ENCODE measurements around the gene TMTC3.

The TMTC3 gene

DNA sequence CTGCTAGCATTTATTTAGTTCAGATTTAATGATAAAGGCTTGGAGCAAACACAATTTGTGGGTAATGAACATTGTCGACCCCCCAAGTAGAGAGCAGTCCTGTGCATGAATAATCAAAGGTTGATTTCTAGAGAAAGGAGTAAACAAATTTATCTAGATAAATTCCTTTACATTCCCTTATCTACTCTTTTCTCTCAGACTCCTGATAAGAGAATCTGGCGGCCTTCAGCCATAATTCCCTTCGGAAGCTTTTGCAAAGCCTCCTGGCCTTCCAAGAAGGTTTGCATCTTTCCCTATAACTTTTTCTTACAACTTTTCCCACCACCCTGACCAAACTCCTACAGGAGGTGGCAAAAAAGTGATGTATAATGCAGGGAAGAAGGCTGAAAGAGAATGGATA lies 42.1 kb downstream of the TMTC3 start:
- no peak for DNase-seq (ENCODE audit: low spot score)
- H3K9me3 ChIP-seq (replicated peaks in 1 of 2; ENCODE audit: control insufficient read depth in 2 of 2, insufficient read depth in 1 of 2, low read depth in 1 of 2, low read length in 2 of 2), result peaks cover 2 to 18% of the 10 kb centered on the region in 2 donors
- no peak overlapping the region for H2BK5ac ChIP-seq (ENCODE audit: low read length)
- no peak overlapping the region for H3K4ac ChIP-seq (ENCODE audit: low read length)
- H4K8ac ChIP-seq (ENCODE audit: low read depth, low read length), result no peak overlapping the region
- H3K4me1 ChIP-seq (ENCODE audit: control insufficient read depth in 2 of 2, insufficient read depth in 1 of 2, low read depth in 1 of 2, low read length in 2 of 2), result no peaks in the 10 kb centered on the region
- H3K14ac ChIP-seq (ENCODE audit: low read length), result no peak overlapping the region
- H2BK15ac ChIP-seq (ENCODE audit: low read length), result no peak overlapping the region
- peaks cover 5 to 37% of the 10 kb centered on the region in 2 donors for H3K36me3 ChIP-seq (replicated peaks in 1 of 2; ENCODE audit: control insufficient read depth in 2 of 2, insufficient read depth in 2 of 2, low read length in 2 of 2)
- H3K4me2 ChIP-seq (ENCODE audit: insufficient read depth, low read length, poor library complexity, severe bottlenecking), result no peak overlapping the region
- no peak overlapping the region for H3K27ac ChIP-seq (replicated peaks; ENCODE audit: low read length)
- H2BK120ac ChIP-seq (ENCODE audit: low read depth, low read length), result no peak overlapping the region
- H3K18ac ChIP-seq (ENCODE audit: low read length), result no peak overlapping the region
- H2AK5ac ChIP-seq (ENCODE audit: low read depth, low read length), result no peak overlapping the region
- H3K23ac ChIP-seq (ENCODE audit: low read depth, low read length, poor library complexity), result no peak overlapping the region
- H3K27me3 ChIP-seq (ENCODE audit: control insufficient read depth in 3 of 3, insufficient read depth in 3 of 3, low read depth in 1 of 3, low read length in 3 of 3), result no peaks in the 10 kb centered on the region
- no peak overlapping the region for H3K4me3 ChIP-seq (ENCODE audit: low read length in 2 of 2)
- no peak overlapping the region for H2BK12ac ChIP-seq (ENCODE audit: low read length)
- no peak overlapping the region for H4K91ac ChIP-seq (ENCODE audit: low read depth, low read length, poor library complexity)
- WGBS, 2 donors (ENCODE audit: extremely low coverage in 2 of 2, insufficient read length in 2 of 2, insufficient replicate concordance in 1 of 2), result no CpG with 5 or more reads among the region's 3 CpGs
- no peak overlapping the region for H3K9ac ChIP-seq (ENCODE audit: low read depth, low read length, poor library complexity)
- H3K79me1 ChIP-seq (ENCODE audit: low read depth, low read length), result peaks cover 2% of the 10 kb centered on the region
- no peak overlapping the region for H2AFZ ChIP-seq (ENCODE audit: low read length)

DNA sequence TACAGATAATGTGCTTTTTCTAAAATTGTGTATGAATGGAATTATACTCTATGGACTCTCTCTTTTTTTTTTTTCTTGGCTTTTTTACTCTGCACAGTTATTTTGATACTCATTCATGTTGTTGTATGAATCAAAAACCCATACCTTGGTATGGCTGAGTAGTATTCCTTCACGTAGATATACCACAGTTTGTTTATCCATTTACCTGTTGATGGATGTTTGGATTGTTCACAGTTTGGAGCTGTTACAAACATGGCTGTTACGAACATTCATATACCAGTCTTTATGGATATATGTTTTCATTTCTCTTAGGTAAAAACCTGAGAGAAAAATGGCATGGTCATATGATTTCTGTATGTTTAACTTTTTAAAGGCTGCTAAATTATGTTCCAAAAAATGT lies 43.2 kb downstream of the TMTC3 start:
- H4K91ac ChIP-seq (ENCODE audit: low read depth, low read length, poor library complexity), result no peak overlapping the region
- H3K27ac ChIP-seq (replicated peaks; ENCODE audit: low read length), result no peak overlapping the region
- H3K4ac ChIP-seq (ENCODE audit: low read length), result no peak overlapping the region
- no peak overlapping the region for H3K9ac ChIP-seq (ENCODE audit: low read depth, low read length, poor library complexity)
- no peak overlapping the region for H3K18ac ChIP-seq (ENCODE audit: low read length)
- no CpG with 5 or more reads among the region's 2 CpGs for WGBS, 2 donors (ENCODE audit: extremely low coverage in 2 of 2, insufficient read length in 2 of 2, insufficient replicate concordance in 1 of 2)
- H2BK15ac ChIP-seq (ENCODE audit: low read length), result no peak overlapping the region
- H3K4me3 ChIP-seq (ENCODE audit: low read length in 2 of 2), result no peak overlapping the region
- no peaks in the 10 kb centered on the region for H3K4me1 ChIP-seq (ENCODE audit: control insufficient read depth in 2 of 2, insufficient read depth in 1 of 2, low read depth in 1 of 2, low read length in 2 of 2)
- no peak overlapping the region for H2BK120ac ChIP-seq (ENCODE audit: low read depth, low read length)
- H2BK12ac ChIP-seq (ENCODE audit: low read length), result no peak overlapping the region
- H3K27me3 ChIP-seq (ENCODE audit: control insufficient read depth in 3 of 3, insufficient read depth in 3 of 3, low read depth in 1 of 3, low read length in 3 of 3), result no peaks in the 10 kb centered on the region
- no peak overlapping the region for H3K4me2 ChIP-seq (ENCODE audit: insufficient read depth, low read length, poor library complexity, severe bottlenecking)
- peaks cover 2% of the 10 kb centered on the region for H3K79me1 ChIP-seq (ENCODE audit: low read depth, low read length)
- DNase-seq (ENCODE audit: low spot score), result no peak
- H2AFZ ChIP-seq (ENCODE audit: low read length), result no peak overlapping the region
- no peak overlapping the region for H2AK5ac ChIP-seq (ENCODE audit: low read depth, low read length)
- no peak overlapping the region for H2BK5ac ChIP-seq (ENCODE audit: low read length)
- no peak overlapping the region for H3K23ac ChIP-seq (ENCODE audit: low read depth, low read length, poor library complexity)
- H3K14ac ChIP-seq (ENCODE audit: low read length), result no peak overlapping the region
- peaks cover 5 to 34% of the 10 kb centered on the region in 2 donors for H3K36me3 ChIP-seq (replicated peaks in 1 of 2; ENCODE audit: control insufficient read depth in 2 of 2, insufficient read depth in 2 of 2, low read length in 2 of 2)
- peaks cover 2 to 18% of the 10 kb centered on the region in 2 donors for H3K9me3 ChIP-seq (replicated peaks in 1 of 2; ENCODE audit: control insufficient read depth in 2 of 2, insufficient read depth in 1 of 2, low read depth in 1 of 2, low read length in 2 of 2)
- H4K8ac ChIP-seq (ENCODE audit: low read depth, low read length), result no peak overlapping the region

DNA sequence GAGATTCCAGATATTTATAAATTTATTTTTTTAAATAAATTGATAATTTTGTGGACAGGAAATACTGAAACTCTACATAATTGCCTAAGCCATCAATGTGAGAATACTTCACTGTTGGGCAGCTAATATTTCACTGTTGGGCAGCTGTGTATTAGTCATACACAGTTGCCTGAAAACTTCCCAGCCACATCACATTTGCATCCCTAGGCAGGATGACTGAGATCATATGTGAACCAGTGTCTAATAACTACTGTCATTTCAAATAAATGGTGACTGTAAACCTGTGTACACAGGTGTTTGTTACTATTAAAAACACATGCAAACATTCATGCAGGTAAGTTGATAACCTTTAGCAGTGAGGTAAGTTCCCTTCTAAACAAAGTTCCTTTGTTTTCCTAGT lies 43.9 kb downstream of the TMTC3 start:
- H3K36me3 ChIP-seq (replicated peaks in 1 of 2; ENCODE audit: control insufficient read depth in 2 of 2, insufficient read depth in 2 of 2, low read length in 2 of 2), result peaks cover 4 to 37% of the 10 kb centered on the region in 2 donors
- no peak for DNase-seq (ENCODE audit: low spot score)
- H3K23ac ChIP-seq (ENCODE audit: low read depth, low read length, poor library complexity), result no peak overlapping the region
- no peak overlapping the region for H2BK15ac ChIP-seq (ENCODE audit: low read length)
- no peak overlapping the region for H3K18ac ChIP-seq (ENCODE audit: low read length)
- no peak overlapping the region for H2BK5ac ChIP-seq (ENCODE audit: low read length)
- peaks cover 2 to 18% of the 10 kb centered on the region in 2 donors for H3K9me3 ChIP-seq (replicated peaks in 1 of 2; ENCODE audit: control insufficient read depth in 2 of 2, insufficient read depth in 1 of 2, low read depth in 1 of 2, low read length in 2 of 2)
- H3K79me1 ChIP-seq (ENCODE audit: low read depth, low read length), result peaks cover 2% of the 10 kb centered on the region
- no peak overlapping the region for H4K8ac ChIP-seq (ENCODE audit: low read depth, low read length)
- no peak overlapping the region for H2BK12ac ChIP-seq (ENCODE audit: low read length)
- no peak overlapping the region for H3K4me2 ChIP-seq (ENCODE audit: insufficient read depth, low read length, poor library complexity, severe bottlenecking)
- H3K4ac ChIP-seq (ENCODE audit: low read length), result no peak overlapping the region
- H3K14ac ChIP-seq (ENCODE audit: low read length), result no peak overlapping the region
- no peak overlapping the region for H2AFZ ChIP-seq (ENCODE audit: low read length)
- no peak overlapping the region for H3K27ac ChIP-seq (replicated peaks; ENCODE audit: low read length)
- H2BK120ac ChIP-seq (ENCODE audit: low read depth, low read length), result no peak overlapping the region
- H3K4me1 ChIP-seq (ENCODE audit: control insufficient read depth in 2 of 2, insufficient read depth in 1 of 2, low read depth in 1 of 2, low read length in 2 of 2), result no peaks in the 10 kb centered on the region
- no peak overlapping the region for H3K9ac ChIP-seq (ENCODE audit: low read depth, low read length, poor library complexity)
- H3K4me3 ChIP-seq (ENCODE audit: low read length in 2 of 2), result no peak overlapping the region
- no peaks in the 10 kb centered on the region for H3K27me3 ChIP-seq (ENCODE audit: control insufficient read depth in 3 of 3, insufficient read depth in 3 of 3, low read depth in 1 of 3, low read length in 3 of 3)
- H4K91ac ChIP-seq (ENCODE audit: low read depth, low read length, poor library complexity), result no peak overlapping the region
- H2AK5ac ChIP-seq (ENCODE audit: low read depth, low read length), result no peak overlapping the region

DNA sequence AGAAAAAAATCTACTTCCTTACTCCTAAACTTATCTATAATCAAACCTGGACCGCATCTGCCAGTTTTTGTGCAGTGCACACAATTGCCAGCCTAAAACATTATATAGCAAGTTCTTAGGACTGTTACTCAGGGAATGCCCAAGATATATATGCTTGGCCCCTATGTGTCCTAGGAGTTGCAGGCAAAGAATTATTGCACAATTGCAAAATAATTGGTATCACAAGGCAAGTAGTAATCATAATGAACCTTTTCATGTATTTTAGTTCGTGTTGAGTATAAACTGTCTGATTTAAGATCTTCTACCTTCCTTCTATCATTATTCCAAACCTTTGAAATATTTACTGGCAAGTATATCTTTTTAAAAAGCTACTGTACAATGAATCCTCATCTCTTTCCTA lies 45.5 kb downstream of the TMTC3 start:
- Histone ChIP-seq H3K9me3 (replicated peaks in 1 of 2; ENCODE audit: control insufficient read depth in 2 of 2, insufficient read depth in 1 of 2, low read depth in 1 of 2, low read length in 2 of 2) (peaks cover 2 to 18% of the 10 kb centered on the region in 2 donors), H4K8ac (ENCODE audit: low read depth, low read length) (no peak overlapping the region)
- no CpG with 5 or more reads among the region's 2 CpGs for WGBS, 2 donors (ENCODE audit: extremely low coverage in 2 of 2, insufficient read length in 2 of 2, insufficient replicate concordance in 1 of 2)

More for the DNA sequence above, 45.5 kb downstream of the TMTC3 start:
- H2AK5ac ChIP-seq (ENCODE audit: low read depth, low read length), result no peak overlapping the region
- no peak overlapping the region for H2AFZ ChIP-seq (ENCODE audit: low read length)
- no peak overlapping the region for H3K9ac ChIP-seq (ENCODE audit: low read depth, low read length, poor library complexity)
- H2BK120ac ChIP-seq (ENCODE audit: low read depth, low read length), result no peak overlapping the region
- H3K27me3 ChIP-seq (ENCODE audit: control insufficient read depth in 3 of 3, insufficient read depth in 3 of 3, low read depth in 1 of 3, low read length in 3 of 3), result no peaks in the 10 kb centered on the region
- peaks cover 2 to 42% of the 10 kb centered on the region in 2 donors for H3K36me3 ChIP-seq (replicated peaks in 1 of 2; ENCODE audit: control insufficient read depth in 2 of 2, insufficient read depth in 2 of 2, low read length in 2 of 2)
- DNase-seq (ENCODE audit: low spot score), result no peak
- no peaks in the 10 kb centered on the region for H3K4me1 ChIP-seq (ENCODE audit: control insufficient read depth in 2 of 2, insufficient read depth in 1 of 2, low read depth in 1 of 2, low read length in 2 of 2)
- no peak overlapping the region for H4K91ac ChIP-seq (ENCODE audit: low read depth, low read length, poor library complexity)
- no peak overlapping the region for H3K18ac ChIP-seq (ENCODE audit: low read length)
- H3K27ac ChIP-seq (replicated peaks; ENCODE audit: low read length), result no peak overlapping the region
- no peak overlapping the region for H3K23ac ChIP-seq (ENCODE audit: low read depth, low read length, poor library complexity)
- H3K4me3 ChIP-seq (ENCODE audit: low read length in 2 of 2), result no peak overlapping the region
- no peak overlapping the region for H2BK5ac ChIP-seq (ENCODE audit: low read length)
- H3K4me2 ChIP-seq (ENCODE audit: insufficient read depth, low read length, poor library complexity, severe bottlenecking), result no peak overlapping the region
- no peak overlapping the region for H3K14ac ChIP-seq (ENCODE audit: low read length)
- no peak overlapping the region for H2BK12ac ChIP-seq (ENCODE audit: low read length)
- peaks cover 2% of the 10 kb centered on the region for H3K79me1 ChIP-seq (ENCODE audit: low read depth, low read length)
- no peak overlapping the region for H3K4ac ChIP-seq (ENCODE audit: low read length)
- no peak overlapping the region for H2BK15ac ChIP-seq (ENCODE audit: low read length)
